ENCODE measurements around the gene AMBRA1. TPM values are rescaled to one million over a fixed set of nuclear protein-coding genes. Genes with fewer than 3 reads are reported as not detected.

AMBRA1 gene
- total and polyA plus RNA-seq, 2 of the 8 experiments (the other 6 are each of a cell fraction or from before 2014, with no cell fraction given): 14.2 to 37.4 TPM

GRCh38 chr11:46367244-46367915 lies 226.4 kb downstream of the AMBRA1 start (continued):
- no peak for TF ChIP-seq ZNF274 (IDR thresholded peaks at IDR 0.05; ENCODE audit: borderline replicate concordance, extremely low read depth, low read length)
- TF ChIP-seq ATF3 (IDR thresholded peaks at IDR 0.05; ENCODE audit: insufficient read depth, low read depth, low read length): no peak
- no peak for TF ChIP-seq CHD7 (IDR thresholded peaks at IDR 0.05; ENCODE audit: insufficient replicate concordance, low read length)
- TF ChIP-seq EGR1 (IDR thresholded peaks at IDR 0.05; ENCODE audit: borderline replicate concordance, low read depth, low read length): no peak
- TF ChIP-seq NANOG (IDR thresholded peaks at IDR 0.05; ENCODE audit: insufficient read depth, low read depth, low read length, poor library complexity, severe bottlenecking): no peak
- no peak for TF ChIP-seq RXRA (IDR thresholded peaks at IDR 0.05; ENCODE audit: insufficient read depth, low read depth, low read length)
- no peak for TF ChIP-seq TBP (IDR thresholded peaks at IDR 0.05; ENCODE audit: low read depth, low read length)
- no peak for TF ChIP-seq BRCA1 (IDR thresholded peaks at IDR 0.05; ENCODE audit: low read depth, low read length)
- no peak for TF ChIP-seq SAP30 (IDR thresholded peaks at IDR 0.05; ENCODE audit: insufficient read depth, insufficient replicate concordance, low read length)
- no peak for TF ChIP-seq SP4 (IDR thresholded peaks at IDR 0.05; ENCODE audit: low read length)

Data from H1 (cell line).